ENCODE data around the gene C1GALT1. TPM values are rescaled to one million over a fixed set of nuclear protein-coding genes. Genes with fewer than 3 reads are reported as not detected.

The C1GALT1 gene
- total RNA-seq, 1 donor from 2014 or later, result 31.1 TPM

- Histone ChIP-seq H3K27me3 (ENCODE audit: control insufficient read depth, insufficient read depth, low read length) (no peaks in the 10 kb centered on the region), H3K36me3 (ENCODE audit: control insufficient read depth, insufficient read depth, low read length) (no peaks in the 10 kb centered on the region), H3K4me3 (ENCODE audit: low read depth, low read length) (no peak overlapping the region)
- no peak for FAIRE-seq
- TF ChIP-seq CTCF (IDR thresholded peaks at IDR 0.05; ENCODE audit: insufficient read depth, low read length, severe bottlenecking), result no peak
- DNase-seq (ENCODE audit: low read depth), result no peak
These were observed 7.2 kb upstream of the C1GALT1 start for GRCh38 chr7:7175075-7175695.

- H3K4me3 ChIP-seq (ENCODE audit: low read depth, low read length), result no peak overlapping the region
- FAIRE-seq, result no peak
These were observed 5.8 kb upstream of the C1GALT1 start for GRCh38 chr7:7176406-7177043.

GRCh38 chr7:7177044-7177517 lies 5.3 kb upstream of the C1GALT1 start:
- DNase-seq (ENCODE audit: low read depth) (peak; percentile 99), FAIRE-seq (no peak)
- H3K4me3 ChIP-seq (ENCODE audit: low read depth, low read length), result no peak overlapping the region
- H3K36me3 ChIP-seq (ENCODE audit: control insufficient read depth, insufficient read depth, low read length), result no peaks in the 10 kb centered on the region
- no peaks in the 10 kb centered on the region for H3K27me3 ChIP-seq (ENCODE audit: control insufficient read depth, insufficient read depth, low read length)
- TF ChIP-seq CTCF (IDR thresholded peaks at IDR 0.05; ENCODE audit: insufficient read depth, low read length, severe bottlenecking), result no peak

More at GRCh38 chr7:7176406-7177043, 5.8 kb upstream of the C1GALT1 start:
- H3K27me3 ChIP-seq (ENCODE audit: control insufficient read depth, insufficient read depth, low read length), result no peaks in the 10 kb centered on the region
- DNase-seq (ENCODE audit: low read depth), result peak; percentile 93
- TF ChIP-seq CTCF (IDR thresholded peaks at IDR 0.05; ENCODE audit: insufficient read depth, low read length, severe bottlenecking), result no peak
- H3K36me3 ChIP-seq (ENCODE audit: control insufficient read depth, insufficient read depth, low read length), result no peaks in the 10 kb centered on the region

GRCh38 chr7:7178081-7178480 lies 4.3 kb upstream of the C1GALT1 start:
- H3K36me3 ChIP-seq (ENCODE audit: control insufficient read depth, insufficient read depth, low read length), result no peaks in the 10 kb centered on the region
- FAIRE-seq, result no peak
- DNase-seq (ENCODE audit: low read depth), result peak; percentile 95
- TF ChIP-seq CTCF (IDR thresholded peaks at IDR 0.05; ENCODE audit: insufficient read depth, low read length, severe bottlenecking), result no peak
- H3K27me3 ChIP-seq (ENCODE audit: control insufficient read depth, insufficient read depth, low read length), result no peaks in the 10 kb centered on the region
- no peak overlapping the region for H3K4me3 ChIP-seq (ENCODE audit: low read depth, low read length)

GRCh38 chr7:7178906-7179305 lies 3.4 kb upstream of the C1GALT1 start:
- no peak for FAIRE-seq

More at GRCh38 chr7:7178906-7179305, 3.4 kb upstream of the C1GALT1 start:
- Histone ChIP-seq H3K4me3 (ENCODE audit: low read depth, low read length) (no peak overlapping the region), H3K27me3 (ENCODE audit: control insufficient read depth, insufficient read depth, low read length) (no peaks in the 10 kb centered on the region), H3K36me3 (ENCODE audit: control insufficient read depth, insufficient read depth, low read length) (no peaks in the 10 kb centered on the region)
- TF ChIP-seq CTCF (IDR thresholded peaks at IDR 0.05; ENCODE audit: insufficient read depth, low read length, severe bottlenecking), result no peak
- DNase-seq (ENCODE audit: low read depth), result peak; percentile 97
